ENCODE results near the gene HIGD1C.

HIGD1C gene

DNA sequence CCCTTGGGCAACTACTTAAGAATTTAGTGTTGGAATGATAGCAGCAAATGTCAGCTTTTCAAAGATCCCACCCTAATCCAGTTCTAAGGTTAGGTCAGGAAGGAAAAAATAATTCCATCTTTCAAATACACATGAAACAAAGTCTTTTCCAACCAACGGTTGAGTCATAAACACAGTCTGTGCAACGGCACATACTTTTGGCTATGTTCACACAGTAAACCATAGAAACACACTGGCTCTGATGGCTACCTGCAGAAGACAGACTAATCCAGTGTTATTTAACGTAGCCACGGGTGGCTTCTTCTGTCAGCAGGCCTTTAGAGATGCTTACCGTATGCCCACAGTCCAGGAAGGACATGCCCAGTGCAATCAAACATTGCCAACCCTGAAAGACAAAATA lies 35.7 kb downstream of the HIGD1C start:
- peaks cover 46% of the 10 kb centered on the region for H3K36me3 ChIP-seq (ENCODE audit: control insufficient read depth, low read length)
- H3K9me3 ChIP-seq (ENCODE audit: control insufficient read depth, insufficient read depth, low read length), result no peaks in the 10 kb centered on the region
- H4K20me1 ChIP-seq (ENCODE audit: control insufficient read depth, insufficient read depth, low read depth, low read length), result no peaks in the 10 kb centered on the region
- peaks cover 4% of the 10 kb centered on the region; the same call in 1 of the 2 replicates for H3F3A ChIP-seq (ENCODE audit: control insufficient read depth, insufficient read depth)
- no peaks in the 10 kb centered on the region for H3K4me1 ChIP-seq (ENCODE audit: control insufficient read depth, low read length)
- H3K79me2 ChIP-seq (ENCODE audit: control insufficient read depth, low read length), result no peaks in the 10 kb centered on the region
- H3K4me2 ChIP-seq (ENCODE audit: low read length), result no peak overlapping the region
- TF ChIP-seq EZH2phosphoT487 (IDR thresholded peaks at IDR 0.05; ENCODE audit: borderline replicate concordance, low read length), result no peak
- TF ChIP-seq, protein P1, sequence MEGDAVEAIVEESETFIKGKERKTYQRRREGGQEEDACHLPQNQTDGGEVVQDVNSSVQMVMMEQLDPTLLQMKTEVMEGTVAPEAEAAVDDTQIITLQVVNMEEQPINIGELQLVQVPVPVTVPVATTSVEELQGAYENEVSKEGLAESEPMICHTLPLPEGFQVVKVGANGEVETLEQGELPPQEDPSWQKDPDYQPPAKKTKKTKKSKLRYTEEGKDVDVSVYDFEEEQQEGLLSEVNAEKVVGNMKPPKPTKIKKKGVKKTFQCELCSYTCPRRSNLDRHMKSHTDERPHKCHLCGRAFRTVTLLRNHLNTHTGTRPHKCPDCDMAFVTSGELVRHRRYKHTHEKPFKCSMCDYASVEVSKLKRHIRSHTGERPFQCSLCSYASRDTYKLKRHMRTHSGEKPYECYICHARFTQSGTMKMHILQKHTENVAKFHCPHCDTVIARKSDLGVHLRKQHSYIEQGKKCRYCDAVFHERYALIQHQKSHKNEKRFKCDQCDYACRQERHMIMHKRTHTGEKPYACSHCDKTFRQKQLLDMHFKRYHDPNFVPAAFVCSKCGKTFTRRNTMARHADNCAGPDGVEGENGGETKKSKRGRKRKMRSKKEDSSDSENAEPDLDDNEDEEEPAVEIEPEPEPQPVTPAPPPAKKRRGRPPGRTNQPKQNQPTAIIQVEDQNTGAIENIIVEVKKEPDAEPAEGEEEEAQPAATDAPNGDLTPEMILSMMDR (IDR thresholded peaks at IDR 0.05; ENCODE audit: low read depth, low read length, poor library complexity, severe bottlenecking), result no peak
- H3K9me2 ChIP-seq (replicated peaks; ENCODE audit: control insufficient read depth, low read length), result no peaks in the 10 kb centered on the region
- H3K27ac ChIP-seq (ENCODE audit: low read depth, low read length), result no peak overlapping the region
- no peaks in the 10 kb centered on the region for H3K27me3 ChIP-seq (ENCODE audit: control insufficient read depth, low read length)
- no peak overlapping the region for H3K4me3 ChIP-seq (ENCODE audit: low read length)

DNA sequence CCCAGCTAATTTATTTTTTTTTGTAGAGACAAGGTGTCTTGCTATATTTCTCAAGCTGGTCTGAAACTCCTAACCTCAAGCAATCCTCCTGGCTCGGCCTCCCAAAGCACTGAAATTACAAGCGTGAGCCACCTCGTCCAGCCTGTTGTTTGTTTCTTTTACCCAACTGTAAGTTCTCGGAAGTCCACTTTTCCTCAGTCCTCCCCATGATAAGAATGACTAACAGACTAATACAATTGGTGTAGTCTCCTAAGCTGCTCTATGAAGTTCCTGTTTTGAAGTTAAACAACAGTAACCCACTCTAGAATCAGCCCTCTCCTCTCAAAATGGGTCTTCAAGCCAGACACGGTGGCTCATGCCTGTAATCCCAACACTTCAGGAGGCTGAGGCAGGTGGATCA lies 36.5 kb downstream of the HIGD1C start:
- no peak for TF ChIP-seq EZH2phosphoT487 (IDR thresholded peaks at IDR 0.05; ENCODE audit: borderline replicate concordance, low read length)
- TF ChIP-seq, protein P1 (IDR thresholded peaks at IDR 0.05; ENCODE audit: low read depth, low read length, poor library complexity, severe bottlenecking), result no peak
- Histone ChIP-seq H3K27ac (ENCODE audit: low read depth, low read length) (no peak overlapping the region), H3K36me3 (ENCODE audit: control insufficient read depth, low read length) (peaks cover 46% of the 10 kb centered on the region), H3K4me2 (ENCODE audit: low read length) (no peak overlapping the region), H3K9me3 (ENCODE audit: control insufficient read depth, insufficient read depth, low read length) (no peaks in the 10 kb centered on the region), H4K20me1 (ENCODE audit: control insufficient read depth, insufficient read depth, low read depth, low read length) (no peaks in the 10 kb centered on the region), H3K9me2 (replicated peaks; ENCODE audit: control insufficient read depth, low read length) (no peaks in the 10 kb centered on the region), H3K79me2 (ENCODE audit: control insufficient read depth, low read length) (no peaks in the 10 kb centered on the region), H3F3A (ENCODE audit: control insufficient read depth, insufficient read depth) (peaks cover 4% of the 10 kb centered on the region; the same call in 1 of the 2 replicates), H3K4me1 (ENCODE audit: control insufficient read depth, low read length) (no peaks in the 10 kb centered on the region), H3K27me3 (ENCODE audit: control insufficient read depth, low read length) (no peaks in the 10 kb centered on the region), H3K4me3 (ENCODE audit: low read length) (no peak overlapping the region)

DNA sequence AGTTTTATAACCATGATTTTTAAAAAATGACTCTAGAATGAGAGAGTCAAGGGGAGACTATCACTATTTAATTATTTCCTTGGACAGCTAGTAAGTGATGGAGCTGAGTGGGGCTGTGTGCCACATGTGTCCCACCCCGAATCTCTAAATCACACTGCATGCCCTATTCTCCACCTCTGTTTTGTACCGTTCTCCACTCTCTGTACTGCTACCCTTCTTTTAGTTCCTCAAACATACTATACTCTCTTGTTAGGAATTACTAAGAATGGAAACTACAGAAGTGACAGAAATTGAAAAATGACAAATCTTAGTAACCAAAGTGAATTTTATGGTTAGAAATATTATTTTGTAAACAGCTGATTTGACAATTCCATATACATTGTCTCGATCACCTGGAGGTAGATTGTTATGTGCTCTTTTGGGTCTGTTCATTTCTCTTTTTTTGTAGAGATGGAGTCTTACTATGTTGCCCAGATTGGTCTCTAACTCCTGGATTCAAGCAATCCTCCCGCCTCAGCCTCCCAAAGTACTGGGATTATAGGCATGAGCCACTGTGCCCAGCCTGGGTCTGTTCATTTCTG lies 37.9 kb downstream of the HIGD1C start:
- H3K4me2 ChIP-seq (ENCODE audit: low read length), result no peak overlapping the region
- no peaks in the 10 kb centered on the region for H3K27me3 ChIP-seq (ENCODE audit: control insufficient read depth, low read length)
- no peak overlapping the region for H3K27ac ChIP-seq (ENCODE audit: low read depth, low read length)
- H3K9me2 ChIP-seq (replicated peaks; ENCODE audit: control insufficient read depth, low read length), result no peaks in the 10 kb centered on the region
- TF ChIP-seq, protein P1 (IDR thresholded peaks at IDR 0.05; ENCODE audit: low read depth, low read length, poor library complexity, severe bottlenecking), result no peak
- TF ChIP-seq EZH2phosphoT487 (IDR thresholded peaks at IDR 0.05; ENCODE audit: borderline replicate concordance, low read length), result no peak
- H3F3A ChIP-seq (ENCODE audit: control insufficient read depth, insufficient read depth), result peaks cover 4% of the 10 kb centered on the region; the same call in 1 of the 2 replicates
- H3K4me3 ChIP-seq (ENCODE audit: low read length), result no peak overlapping the region
- H3K9me3 ChIP-seq (ENCODE audit: control insufficient read depth, insufficient read depth, low read length), result no peaks in the 10 kb centered on the region
- H3K36me3 ChIP-seq (ENCODE audit: control insufficient read depth, low read length), result peaks cover 54% of the 10 kb centered on the region
- H4K20me1 ChIP-seq (ENCODE audit: control insufficient read depth, insufficient read depth, low read depth, low read length), result no peaks in the 10 kb centered on the region
- no peaks in the 10 kb centered on the region for H3K79me2 ChIP-seq (ENCODE audit: control insufficient read depth, low read length)
- no peaks in the 10 kb centered on the region for H3K4me1 ChIP-seq (ENCODE audit: control insufficient read depth, low read length)
